ENCODE measurements around the gene FUOM. TPM values are rescaled to one million over a fixed set of nuclear protein-coding genes. Genes with fewer than 3 reads are reported as not detected.

FUOM gene
- polyA plus RNA-seq, 1 of the 3 experiments (the other 2 are of a cell fraction), result 32.5 TPM

DNA sequence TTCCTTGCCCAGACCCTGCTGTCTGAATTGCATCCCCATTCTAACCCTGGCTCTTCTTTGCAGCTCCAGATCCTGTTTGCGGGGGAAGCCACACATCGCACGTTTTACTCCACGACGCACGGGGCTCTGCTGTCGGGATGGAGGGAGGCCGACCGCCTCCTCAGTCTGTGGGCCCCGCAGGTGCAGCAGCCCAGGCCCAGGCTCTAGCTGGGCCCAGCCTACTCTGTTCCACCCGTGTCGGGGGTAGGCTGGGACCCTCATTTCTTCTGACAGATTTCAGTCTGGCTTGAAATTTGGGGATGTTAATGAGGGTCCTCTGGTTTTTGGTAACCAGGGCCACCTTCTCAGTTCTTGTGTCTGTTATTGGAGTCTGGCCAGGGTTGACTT is 33.4 kb upstream of the FUOM start:
- ChIA-PET CTCF (interaction anchor here (0.7 to 2.7 kb wide), 2 partner anchors 62 kb away, joined by 4 to 12 read pairs; no protein-coding TSS in a partner anchor), POLR2A (no interaction called here)
- H3F3A ChIP-seq (replicated peaks; ENCODE audit: insufficient read depth), result no peaks in the 10 kb centered on the region
- peaks cover 3 to 5% of the 10 kb centered on the region in 2 experiments for H3K36me3 ChIP-seq (replicated peaks in 1 of 2; ENCODE audit: control insufficient read depth in 1 of 2, insufficient read depth in 2 of 2, low read length in 1 of 2)
- H4K20me1 ChIP-seq (ENCODE audit: insufficient read depth), result no peaks in the 10 kb centered on the region
- no peak overlapping the region for H3K4me3 ChIP-seq (ENCODE audit: low read depth in 2 of 2, low read length in 1 of 2)
- peaks cover 9 to 10% of the 10 kb centered on the region in 2 experiments; a peak in 2 of 4 replicates for H3K4me1 ChIP-seq (ENCODE audit: control insufficient read depth in 1 of 2, insufficient read depth in 2 of 2, low read depth in 1 of 2, low read length in 1 of 2)
- H3K9ac ChIP-seq, result no peak overlapping the region
- WGBS (ENCODE audit: low lambda C conversion rate), result 98% methylated on average over 12 of the region's 12 CpGs
- H3K9me3 ChIP-seq, result no peaks in the 10 kb centered on the region
- no peak overlapping the region for H3K4me2 ChIP-seq
- no peaks in the 10 kb centered on the region for H3K27me3 ChIP-seq (ENCODE audit: insufficient read depth)
- TF ChIP-seq EP300 (IDR thresholded peaks at IDR 0.05; ENCODE audit: borderline replicate concordance in 1 of 2, low read depth in 1 of 2, low read length in 1 of 2) (no peak), TEAD4 (IDR thresholded peaks at IDR 0.05; ENCODE audit: borderline replicate concordance, insufficient read depth) (no peak)
- TF ChIP-seq, protein P1, sequence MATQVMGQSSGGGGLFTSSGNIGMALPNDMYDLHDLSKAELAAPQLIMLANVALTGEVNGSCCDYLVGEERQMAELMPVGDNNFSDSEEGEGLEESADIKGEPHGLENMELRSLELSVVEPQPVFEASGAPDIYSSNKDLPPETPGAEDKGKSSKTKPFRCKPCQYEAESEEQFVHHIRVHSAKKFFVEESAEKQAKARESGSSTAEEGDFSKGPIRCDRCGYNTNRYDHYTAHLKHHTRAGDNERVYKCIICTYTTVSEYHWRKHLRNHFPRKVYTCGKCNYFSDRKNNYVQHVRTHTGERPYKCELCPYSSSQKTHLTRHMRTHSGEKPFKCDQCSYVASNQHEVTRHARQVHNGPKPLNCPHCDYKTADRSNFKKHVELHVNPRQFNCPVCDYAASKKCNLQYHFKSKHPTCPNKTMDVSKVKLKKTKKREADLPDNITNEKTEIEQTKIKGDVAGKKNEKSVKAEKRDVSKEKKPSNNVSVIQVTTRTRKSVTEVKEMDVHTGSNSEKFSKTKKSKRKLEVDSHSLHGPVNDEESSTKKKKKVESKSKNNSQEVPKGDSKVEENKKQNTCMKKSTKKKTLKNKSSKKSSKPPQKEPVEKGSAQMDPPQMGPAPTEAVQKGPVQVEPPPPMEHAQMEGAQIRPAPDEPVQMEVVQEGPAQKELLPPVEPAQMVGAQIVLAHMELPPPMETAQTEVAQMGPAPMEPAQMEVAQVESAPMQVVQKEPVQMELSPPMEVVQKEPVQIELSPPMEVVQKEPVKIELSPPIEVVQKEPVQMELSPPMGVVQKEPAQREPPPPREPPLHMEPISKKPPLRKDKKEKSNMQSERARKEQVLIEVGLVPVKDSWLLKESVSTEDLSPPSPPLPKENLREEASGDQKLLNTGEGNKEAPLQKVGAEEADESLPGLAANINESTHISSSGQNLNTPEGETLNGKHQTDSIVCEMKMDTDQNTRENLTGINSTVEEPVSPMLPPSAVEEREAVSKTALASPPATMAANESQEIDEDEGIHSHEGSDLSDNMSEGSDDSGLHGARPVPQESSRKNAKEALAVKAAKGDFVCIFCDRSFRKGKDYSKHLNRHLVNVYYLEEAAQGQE (IDR thresholded peaks at IDR 0.05; ENCODE audit: low read depth, low read length), result no peak
- peaks cover 21% of the 10 kb centered on the region for H3K79me2 ChIP-seq (ENCODE audit: insufficient read depth)
- no peaks in the 10 kb centered on the region for H3K9me2 ChIP-seq
- no peak for DNase-seq
- H2AFZ ChIP-seq (ENCODE audit: low read depth), result no peak overlapping the region
- H3K27ac ChIP-seq (ENCODE audit: low read depth in 2 of 2, low read length in 1 of 2), result no peak overlapping the region

DNA sequence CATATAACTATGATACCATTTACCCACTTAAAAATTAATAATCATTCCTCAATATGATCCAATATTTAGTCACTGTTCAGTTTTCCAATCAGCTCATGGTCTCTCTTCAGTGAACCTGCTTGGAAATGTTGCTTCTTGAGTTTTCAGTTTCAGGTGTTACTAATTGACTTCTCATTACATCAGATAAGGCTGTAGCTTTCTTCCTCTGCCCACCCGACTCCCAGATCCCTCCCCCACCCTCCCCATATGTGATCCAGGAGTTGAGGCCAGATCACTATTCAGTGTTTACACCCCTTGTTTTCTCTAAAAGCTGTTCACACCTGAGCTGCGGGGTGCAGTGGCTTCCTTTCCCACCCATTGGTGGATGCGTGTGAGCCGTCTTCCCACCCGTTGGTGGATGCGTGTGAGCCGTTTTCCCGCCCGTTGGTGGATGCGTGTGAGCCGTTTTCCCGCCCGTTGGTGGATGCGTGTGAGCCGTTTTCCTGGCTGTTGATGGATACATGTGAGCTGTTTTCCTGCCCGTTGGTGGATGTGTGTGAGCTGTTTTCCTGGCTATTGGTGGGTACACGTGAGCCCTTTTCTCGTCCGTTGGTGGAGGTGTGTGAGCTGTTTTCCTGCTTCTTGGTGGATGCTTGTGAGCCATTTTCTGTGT is 32.9 kb upstream of the FUOM start:
- Histone ChIP-seq H3K4me1 (ENCODE audit: control insufficient read depth in 1 of 2, insufficient read depth in 2 of 2, low read depth in 1 of 2, low read length in 1 of 2) (peaks cover 6 to 8% of the 10 kb centered on the region in 2 experiments; a peak in 2 of 4 replicates), H3K4me3 (ENCODE audit: low read depth in 2 of 2, low read length in 1 of 2) (no peak overlapping the region), H3K36me3 (replicated peaks in 1 of 2; ENCODE audit: control insufficient read depth in 1 of 2, insufficient read depth in 2 of 2, low read length in 1 of 2) (peaks cover 0 to 3% of the 10 kb centered on the region in 2 experiments), H3K9me2 (no peaks in the 10 kb centered on the region), H3K9me3 (no peaks in the 10 kb centered on the region), H3K79me2 (ENCODE audit: insufficient read depth) (peaks cover 15% of the 10 kb centered on the region), H2AFZ (ENCODE audit: low read depth) (no peak overlapping the region), H4K20me1 (ENCODE audit: insufficient read depth) (no peaks in the 10 kb centered on the region), H3K9ac (no peak overlapping the region), H3K4me2 (no peak overlapping the region), H3K27ac (ENCODE audit: low read depth in 2 of 2, low read length in 1 of 2) (no peak overlapping the region), H3K27me3 (ENCODE audit: insufficient read depth) (no peaks in the 10 kb centered on the region), H3F3A (replicated peaks; ENCODE audit: insufficient read depth) (no peaks in the 10 kb centered on the region)
- CTCF ChIA-PET, result interaction anchor here (0.7 kb wide), 1 partner anchor 61 kb away, joined by 4 read pairs; no protein-coding TSS in a partner anchor
- POLR2A ChIA-PET, result interaction anchor here (0.6 kb wide), 1 partner anchor 33 kb away, joined by 3 read pairs; the partner anchor contains the start of gene FUOM
- no peak for DNase-seq
- 94% methylated on average over 19 of the region's 19 CpGs for WGBS (ENCODE audit: low lambda C conversion rate)
- no peak for TF ChIP-seq RXRA (IDR thresholded peaks at IDR 0.05; ENCODE audit: borderline replicate concordance, low read depth)
- no peak for TF ChIP-seq FOSL2 (IDR thresholded peaks at IDR 0.05; ENCODE audit: borderline replicate concordance, low read depth)
- TF ChIP-seq TAF1 (IDR thresholded peaks at IDR 0.05; ENCODE audit: borderline replicate concordance, low read depth, low read length), result no peak
- TF ChIP-seq, protein P2, sequence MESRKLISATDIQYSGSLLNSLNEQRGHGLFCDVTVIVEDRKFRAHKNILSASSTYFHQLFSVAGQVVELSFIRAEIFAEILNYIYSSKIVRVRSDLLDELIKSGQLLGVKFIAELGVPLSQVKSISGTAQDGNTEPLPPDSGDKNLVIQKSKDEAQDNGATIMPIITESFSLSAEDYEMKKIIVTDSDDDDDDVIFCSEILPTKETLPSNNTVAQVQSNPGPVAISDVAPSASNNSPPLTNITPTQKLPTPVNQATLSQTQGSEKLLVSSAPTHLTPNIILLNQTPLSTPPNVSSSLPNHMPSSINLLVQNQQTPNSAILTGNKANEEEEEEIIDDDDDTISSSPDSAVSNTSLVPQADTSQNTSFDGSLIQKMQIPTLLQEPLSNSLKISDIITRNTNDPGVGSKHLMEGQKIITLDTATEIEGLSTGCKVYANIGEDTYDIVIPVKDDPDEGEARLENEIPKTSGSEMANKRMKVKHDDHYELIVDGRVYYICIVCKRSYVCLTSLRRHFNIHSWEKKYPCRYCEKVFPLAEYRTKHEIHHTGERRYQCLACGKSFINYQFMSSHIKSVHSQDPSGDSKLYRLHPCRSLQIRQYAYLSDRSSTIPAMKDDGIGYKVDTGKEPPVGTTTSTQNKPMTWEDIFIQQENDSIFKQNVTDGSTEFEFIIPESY (IDR thresholded peaks at IDR 0.05; ENCODE audit: borderline replicate concordance, low read depth), result no peak
- TF ChIP-seq, protein P1 (IDR thresholded peaks at IDR 0.05; ENCODE audit: low read depth, low read length), result no peak
- TF ChIP-seq JUND (IDR thresholded peaks at IDR 0.05), result no peak
- no peak for TF ChIP-seq FOXM1 (IDR thresholded peaks at IDR 0.05; ENCODE audit: low read depth)
- TF ChIP-seq, protein P3, sequence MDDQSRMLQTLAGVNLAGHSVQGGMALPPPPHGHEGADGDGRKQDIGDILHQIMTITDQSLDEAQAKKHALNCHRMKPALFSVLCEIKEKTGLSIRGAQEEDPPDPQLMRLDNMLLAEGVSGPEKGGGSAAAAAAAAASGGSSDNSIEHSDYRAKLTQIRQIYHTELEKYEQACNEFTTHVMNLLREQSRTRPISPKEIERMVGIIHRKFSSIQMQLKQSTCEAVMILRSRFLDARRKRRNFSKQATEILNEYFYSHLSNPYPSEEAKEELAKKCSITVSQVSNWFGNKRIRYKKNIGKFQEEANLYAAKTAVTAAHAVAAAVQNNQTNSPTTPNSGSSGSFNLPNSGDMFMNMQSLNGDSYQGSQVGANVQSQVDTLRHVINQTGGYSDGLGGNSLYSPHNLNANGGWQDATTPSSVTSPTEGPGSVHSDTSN (IDR thresholded peaks at IDR 0.05), result no peak
- no peak for TF ChIP-seq EZH2phosphoT487 (IDR thresholded peaks at IDR 0.05; ENCODE audit: borderline replicate concordance, low read depth)
- no peak for TF ChIP-seq MXI1 (IDR thresholded peaks at IDR 0.05; ENCODE audit: low read depth, low read length)
- no peak for TF ChIP-seq GABPA (IDR thresholded peaks at IDR 0.05; ENCODE audit: low read depth)
- TF ChIP-seq EP300 (IDR thresholded peaks at IDR 0.05; ENCODE audit: borderline replicate concordance in 1 of 2, low read depth in 1 of 2, low read length in 1 of 2), result no peak
- no peak for TF ChIP-seq TCF12 (IDR thresholded peaks at IDR 0.05)
- TF ChIP-seq SIN3A (IDR thresholded peaks at IDR 0.05; ENCODE audit: borderline replicate concordance, low read depth, low read length), result no peak

Data from SK-N-SH (cell line).